Activated T-helper 9 cell treated with anti-CD3 and anti-CD28 coated beads, Interleukin-2, amount 50 U/mL, for 16 hours (primary cell): Measurements from ENCODE around the gene SLC4A4.
"Not testable (repeated sequence)": the region's sequence is repeated elsewhere in the genome, so short reads cannot be mapped to it uniquely, and the experiment has no call there.

Experiments used
- DNase-seq: peaks from one replicate; pipeline ENCODE4 v3.0.0-alpha.2; 2020; ENCODE audit warnings: low read depth

Gene SLC4A4

GRCh38 chr4:71408961-71409360 is 70.1 kb downstream of the SLC4A4 start:
- DNase-seq, result not testable (repeated sequence)

GRCh38 chr4:71411981-71412380 is 73.2 kb downstream of the SLC4A4 start:
- no peak for DNase-seq

DNA sequence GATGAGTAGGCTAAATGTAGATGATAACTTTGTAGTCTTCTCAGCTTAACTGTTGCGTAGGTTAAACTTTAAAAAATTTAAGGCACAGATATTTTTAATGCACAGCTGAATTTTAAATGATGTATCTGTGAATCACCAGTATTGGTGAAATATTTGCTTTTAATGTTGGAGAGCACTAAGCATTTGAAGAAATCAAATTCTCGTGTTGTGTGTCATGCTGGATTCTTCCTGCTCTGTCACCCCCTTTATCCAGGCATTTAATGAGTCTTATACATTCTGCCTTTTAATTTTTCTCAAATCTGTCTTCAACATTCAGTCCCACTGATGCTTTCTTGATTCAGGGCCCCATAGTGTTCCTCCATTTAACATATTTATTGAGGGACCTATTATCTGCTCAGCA is 76.7 kb downstream of the SLC4A4 start:
- no peak for DNase-seq

GRCh38 chr4:71417150-71417549 is 78.3 kb downstream of the SLC4A4 start:
- DNase-seq, result no peak

- DNase-seq, result no peak
These were observed 87.7 kb downstream of the SLC4A4 start for GRCh38 chr4:71426381-71427042.

DNA sequence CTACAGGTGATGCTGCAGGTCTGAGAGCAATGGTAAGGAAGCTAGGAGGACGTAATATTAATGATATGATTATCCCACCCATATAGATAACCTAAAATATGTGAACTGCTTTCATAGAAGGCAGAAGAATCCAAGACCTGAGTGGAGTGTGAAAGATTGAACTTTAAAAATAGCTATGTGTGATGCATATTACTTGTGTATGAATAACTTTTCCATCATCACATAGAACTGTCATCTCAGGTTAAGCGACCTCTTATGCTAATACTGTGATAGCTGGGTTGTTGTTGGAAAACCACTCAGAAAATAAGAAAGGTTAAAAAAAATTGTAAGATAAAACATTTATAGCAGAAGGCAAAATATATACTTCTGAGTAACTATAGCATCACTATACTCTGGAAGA is 90.3 kb downstream of the SLC4A4 start:
- DNase-seq, result no peak

GRCh38 chr4:71429962-71430361 is 91.1 kb downstream of the SLC4A4 start:
- DNase-seq, result no peak

- DNase-seq, result no peak
These were observed 91.8 kb downstream of the SLC4A4 start for GRCh38 chr4:71430609-71431008.

DNA sequence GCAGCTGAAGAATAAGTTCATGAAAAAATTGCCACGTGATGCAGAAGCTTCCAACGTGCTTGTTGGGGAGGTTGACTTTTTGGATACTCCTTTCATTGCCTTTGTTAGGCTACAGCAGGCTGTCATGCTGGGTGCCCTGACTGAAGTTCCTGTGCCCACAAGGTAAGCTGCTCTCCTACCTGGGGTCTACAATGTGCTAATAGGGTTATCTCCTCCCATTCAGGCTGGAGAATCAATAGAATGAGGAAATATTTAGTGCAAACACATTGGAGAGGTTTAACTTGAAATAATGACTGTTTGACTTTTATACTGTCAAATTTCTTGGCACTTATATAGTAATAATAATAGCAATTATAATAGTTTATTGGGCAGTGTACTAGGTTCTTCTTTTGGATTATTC is 101.8 kb downstream of the SLC4A4 start:
- no peak for DNase-seq

GRCh38 chr4:71441186-71442169 is 102.7 kb downstream of the SLC4A4 start:
- DNase-seq, result no peak

GRCh38 chr4:71442336-71442735 is 103.5 kb downstream of the SLC4A4 start:
- no peak for DNase-seq

DNA sequence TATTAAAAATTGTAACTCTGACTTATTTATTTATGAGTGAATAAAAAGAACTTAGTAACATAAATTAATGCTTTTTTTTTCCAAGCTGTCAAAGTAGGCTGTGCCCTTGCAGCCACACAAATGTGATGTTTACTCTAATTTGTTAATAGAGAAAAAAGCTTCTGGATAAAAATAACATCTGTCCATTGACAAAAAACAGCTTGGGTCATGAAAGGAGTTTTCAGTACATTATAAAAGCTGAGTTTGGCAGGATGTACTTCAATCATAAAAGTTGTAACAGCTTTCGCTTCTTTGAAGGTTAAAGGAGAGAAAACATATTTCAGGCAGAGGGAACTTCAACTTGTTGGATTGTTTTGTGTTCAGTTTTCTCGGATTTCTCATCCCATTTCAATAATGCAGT is 105.6 kb downstream of the SLC4A4 start:
- DNase-seq, result no peak

GRCh38 chr4:71445811-71446210 is 107.0 kb downstream of the SLC4A4 start:
- no peak for DNase-seq

DNA sequence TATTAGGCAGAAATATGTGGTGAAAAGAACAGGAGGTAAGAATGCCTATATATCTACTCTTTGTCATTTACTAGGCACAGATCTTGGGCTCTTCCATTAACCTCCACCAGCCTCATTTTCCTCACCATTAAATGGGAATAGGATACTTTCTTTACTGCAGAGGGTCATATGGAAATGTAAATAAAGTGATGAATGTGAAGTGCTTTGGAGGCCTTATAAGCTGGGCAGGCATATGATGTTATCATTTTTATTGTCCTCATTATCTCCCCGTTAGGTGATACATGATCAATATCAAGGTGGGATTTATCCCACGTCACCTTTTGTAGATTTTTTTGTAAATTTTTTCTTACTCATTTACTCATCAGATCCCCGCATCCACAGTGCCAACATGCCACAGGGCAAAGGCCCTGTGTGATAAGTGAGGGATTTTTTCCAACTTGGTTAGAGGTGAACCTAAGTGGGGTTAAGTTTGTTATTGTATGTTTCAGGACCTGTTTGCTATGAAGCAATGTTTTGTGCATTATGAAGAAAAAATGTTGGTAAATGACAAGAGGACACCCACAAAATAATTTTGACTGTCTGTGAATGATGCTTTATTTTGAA is 107.8 kb downstream of the SLC4A4 start:
- no peak for DNase-seq

DNA sequence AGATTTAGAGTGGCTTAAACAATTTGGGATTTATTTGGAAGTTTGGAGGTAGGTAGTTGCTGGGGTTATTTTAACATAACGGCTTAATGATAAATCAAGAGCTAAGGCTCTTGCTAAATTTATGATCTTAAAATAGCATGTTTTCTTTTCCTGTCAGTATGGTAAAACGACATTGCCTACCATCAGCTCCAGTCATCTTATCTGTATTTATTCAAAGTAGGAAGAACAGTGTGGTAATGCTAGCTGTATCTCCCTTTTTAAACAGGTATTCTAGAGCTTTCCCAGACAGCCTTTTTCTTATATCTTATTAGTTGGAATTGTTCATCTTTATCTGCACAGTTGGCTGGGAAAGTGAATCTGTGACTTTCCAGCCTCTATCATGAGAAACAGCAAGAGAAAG is 110.2 kb downstream of the SLC4A4 start:
- DNase-seq, result no peak

- DNase-seq, result no peak
These were observed 111.1 kb downstream of the SLC4A4 start for GRCh38 chr4:71449878-71450277.

- no peak for DNase-seq
These were observed 114.7 kb downstream of the SLC4A4 start for GRCh38 chr4:71453531-71453930.

GRCh38 chr4:71456841-71457240 is 118.0 kb downstream of the SLC4A4 start:
- DNase-seq, result no peak

DNA sequence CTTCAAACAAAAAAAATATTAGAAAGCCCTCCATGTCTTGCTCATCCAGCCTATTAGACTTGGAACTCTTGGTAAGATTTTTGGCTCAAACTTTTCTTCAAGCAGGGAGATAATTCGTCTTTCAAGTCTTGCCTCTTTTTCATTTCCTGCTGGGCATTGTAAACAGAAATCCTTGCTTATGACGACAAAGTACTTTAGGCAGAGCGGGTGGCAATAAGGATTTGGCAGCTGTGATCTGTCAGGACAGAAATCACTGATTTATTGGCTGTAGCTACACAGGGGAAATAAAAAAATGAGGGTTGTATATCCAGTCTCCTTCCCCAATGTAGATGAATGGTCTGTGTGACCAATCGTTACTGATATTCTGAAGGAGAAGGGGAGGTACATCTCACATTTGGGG is 121.6 kb downstream of the SLC4A4 start:
- no peak for DNase-seq

GRCh38 chr4:71461422-71461821 is 122.6 kb downstream of the SLC4A4 start:
- no peak for DNase-seq

DNA sequence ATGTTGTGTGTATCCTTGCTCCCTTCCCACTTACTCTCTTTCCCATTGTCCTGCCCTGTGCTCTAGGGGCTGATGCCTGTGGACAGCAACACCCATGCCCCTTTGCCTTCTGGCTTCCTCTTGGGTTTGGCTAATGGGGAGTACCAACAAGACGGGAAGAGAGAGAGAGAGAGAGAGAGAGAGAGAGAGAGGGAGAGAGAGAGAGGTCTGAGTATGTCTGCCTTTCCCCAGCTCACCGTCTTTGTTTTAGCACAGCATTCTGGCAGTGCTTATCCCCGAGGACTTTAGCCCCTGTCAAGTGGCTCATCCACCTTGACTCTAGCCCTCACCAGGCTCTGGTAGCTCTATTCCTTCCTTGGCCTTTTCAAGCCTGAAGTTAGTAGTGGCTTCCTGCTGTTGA is 128.0 kb downstream of the SLC4A4 start:
- DNase-seq, result no peak

- DNase-seq, result no peak
These were observed 129.4 kb downstream of the SLC4A4 start for GRCh38 chr4:71468116-71468710.

DNA sequence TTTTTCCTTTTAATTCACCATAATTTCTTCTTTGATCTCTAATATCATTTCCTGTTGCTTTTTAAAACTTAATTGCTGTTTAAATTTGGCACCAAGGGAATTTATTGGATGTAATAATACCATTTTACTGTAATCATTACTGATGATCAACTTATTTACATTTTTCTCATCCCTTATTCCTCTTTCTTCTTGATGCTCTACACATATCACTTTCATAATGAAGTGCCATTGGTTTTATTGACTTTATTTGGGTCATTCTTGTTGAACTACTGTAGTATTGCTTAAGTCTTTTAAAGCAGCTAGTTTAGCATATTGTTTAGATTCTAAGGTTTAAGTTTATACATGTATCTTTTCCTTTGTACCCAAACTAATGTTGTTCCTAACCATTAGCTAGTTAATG is 130.7 kb downstream of the SLC4A4 start:
- DNase-seq, result no peak
